H9 (cell line): ENCODE results near the gene R3HCC1L. TPM values are rescaled to one million over a fixed set of nuclear protein-coding genes. Genes with fewer than 3 reads are reported as not detected.

Experiments used
- DNase-seq: peaks from one replicate; pipeline ENCODE4 v3.0.0-alpha.2; 2017
- H2AFZ ChIP-seq: one replicate; pipeline ENCODE4 v1.6.1; 2013; ENCODE audit warnings: mild to moderate bottlenecking, low read length, control low read depth, moderate library complexity
- H2AK5ac ChIP-seq: 2 replicates; pipeline ENCODE4 v1.6.1; 2013; ENCODE audit warnings: low read length, control low read depth, mixed read lengths; ENCODE audit not compliant: insufficient read length
- H2BK120ac ChIP-seq: one replicate; pipeline ENCODE4 v1.6.1; 2013; ENCODE audit warnings: low read depth, mild to moderate bottlenecking, low read length, control low read depth, inconsistent platforms; ENCODE audit not compliant: poor library complexity, severe bottlenecking
- H2BK12ac ChIP-seq: 2 replicates; pipeline ENCODE4 v1.6.1; 2013; ENCODE audit warnings: low read length, control low read depth, mixed read lengths, low read depth; ENCODE audit not compliant: insufficient read length
- H2BK15ac ChIP-seq: 2 replicates; pipeline ENCODE4 v1.6.1; 2013; ENCODE audit warnings: low read depth, low read length, control low read depth
- H2BK20ac ChIP-seq: one replicate; pipeline ENCODE4 v1.6.1; 2013; ENCODE audit warnings: low read depth, mild to moderate bottlenecking, low read length, control low read depth, inconsistent platforms; ENCODE audit not compliant: poor library complexity, severe bottlenecking
- H2BK5ac ChIP-seq: 2 replicates; pipeline ENCODE4 v1.6.1; 2013; ENCODE audit warnings: low read length, control low read depth, mixed read lengths; ENCODE audit not compliant: insufficient read length
- H3K14ac ChIP-seq: 2 replicates; pipeline ENCODE4 v1.6.1; 2013; ENCODE audit warnings: low read length, control low read depth; ENCODE audit not compliant: insufficient read depth
- H3K18ac ChIP-seq: 2 replicates; pipeline ENCODE4 v1.6.1; 2013; ENCODE audit warnings: low read depth, mild to moderate bottlenecking, mixed read lengths, low read length, control low read depth; ENCODE audit not compliant: insufficient read length
- H3K23ac ChIP-seq: 2 replicates; pipeline ENCODE4 v1.6.1; 2013; ENCODE audit warnings: low read length, control low read depth, mixed read lengths, low read depth; ENCODE audit not compliant: insufficient read length
- H3K23me2 ChIP-seq: 2 replicates; pipeline ENCODE4 v1.6.1; 2013; ENCODE audit warnings: low read depth, mild to moderate bottlenecking, mixed read lengths, low read length, control low read depth; ENCODE audit not compliant: insufficient read length, poor library complexity, severe bottlenecking
- H3K27ac ChIP-seq: 2 replicates; pipeline ENCODE4 v1.5.1; 2013; ENCODE audit warnings: low read length, control low read depth, mixed read lengths, low read depth; ENCODE audit not compliant: insufficient read length
- H3K27me3 ChIP-seq: 2 replicates; pipeline ENCODE4 v1.6.1; 2013; ENCODE audit warnings: low read length, control low read depth, inconsistent platforms; ENCODE audit not compliant: insufficient read depth
- H3K4ac ChIP-seq: 2 replicates; pipeline ENCODE4 v1.6.1; 2013; ENCODE audit warnings: low read depth, mild to moderate bottlenecking, control low read depth, inconsistent platforms, low read length, moderate library complexity
- H3K4me1 ChIP-seq: 2 replicates; pipeline ENCODE4 v1.6.1; 2013; ENCODE audit warnings: low read length, control low read depth, inconsistent platforms; ENCODE audit not compliant: insufficient read depth
- H3K4me2 ChIP-seq: 2 replicates; pipeline ENCODE4 v1.6.1; 2013; ENCODE audit warnings: low read length, control low read depth, mixed read lengths; ENCODE audit not compliant: insufficient read length, insufficient read depth
- H3K56ac ChIP-seq: 2 replicates; pipeline ENCODE4 v1.6.1; 2013; ENCODE audit warnings: low read depth, mild to moderate bottlenecking, mixed read lengths, low read length, control low read depth; ENCODE audit not compliant: insufficient read length
- H3K79me1 ChIP-seq: 2 replicates; pipeline ENCODE4 v1.6.1; 2013; ENCODE audit warnings: low read depth, mild to moderate bottlenecking, moderate library complexity, low read length, control low read depth, inconsistent platforms; ENCODE audit not compliant: insufficient read depth, poor library complexity, severe bottlenecking
- H3K79me2 ChIP-seq: 2 replicates; pipeline ENCODE4 v1.6.1; 2013; ENCODE audit warnings: low read length, control low read depth, inconsistent platforms; ENCODE audit not compliant: insufficient read depth
- H3K9ac ChIP-seq: 2 replicates; pipeline ENCODE4 v1.6.1; 2013; ENCODE audit warnings: low read length, control low read depth, mixed read lengths; ENCODE audit not compliant: insufficient read length; ENCODE audit errors: extremely low read depth
- H3K9me3 ChIP-seq: one replicate; pipeline ENCODE4 v1.6.1; 2013; ENCODE audit warnings: low read depth, low read length, inconsistent platforms; ENCODE audit not compliant: control insufficient read depth
- H3T11ph ChIP-seq: one replicate; pipeline ENCODE4 v1.6.1; 2013; ENCODE audit warnings: mild to moderate bottlenecking, low read length, control low read depth, inconsistent platforms
- H4K20me1 ChIP-seq: one replicate; pipeline ENCODE4 v1.6.1; 2013; ENCODE audit not compliant: control insufficient read depth, insufficient read length, insufficient read depth
- H4K5ac ChIP-seq: 2 replicates; pipeline ENCODE4 v1.6.1; 2013; ENCODE audit warnings: low read depth, mild to moderate bottlenecking, mixed read lengths, low read length, control low read depth; ENCODE audit not compliant: insufficient read length
- H4K8ac ChIP-seq: replicated peaks from 2 replicates; pipeline ENCODE4 v1.6.1; 2013; ENCODE audit warnings: low read length, control low read depth, mixed read lengths, low read depth; ENCODE audit not compliant: insufficient read length
- H4K91ac ChIP-seq: 2 replicates; pipeline ENCODE4 v1.6.1; 2013; ENCODE audit warnings: low read depth, mild to moderate bottlenecking, moderate library complexity, mixed read lengths, low read length, control low read depth; ENCODE audit not compliant: insufficient read length
- H3K27ac Mint-ChIP-seq, 3 experiments: 2 replicates in 2 of 3; 3 replicates in 1 of 3; pipeline ENCODE4 v1.8.0; 2020 to 2021; ENCODE audit warnings: mixed read lengths in 3 of 3, mild to moderate bottlenecking in 1 of 3, moderate library complexity in 1 of 3
- H3K27me3 Mint-ChIP-seq: 2 replicates; pipeline ENCODE4 v1.8.0; 2021; ENCODE audit warnings: low read depth, mild to moderate bottlenecking, moderate library complexity, mixed read lengths
- H3K36me3 Mint-ChIP-seq, 3 experiments: 2 replicates in 2 of 3; 3 replicates in 1 of 3; pipeline ENCODE4 v1.8.0; 2020 to 2021; ENCODE audit warnings: low read depth in 3 of 3, mixed read lengths in 3 of 3; ENCODE audit not compliant: insufficient read depth in 1 of 3
- H3K4me1 Mint-ChIP-seq, 2 experiments: 2 replicates each; pipeline ENCODE4 v1.8.0; 2020; ENCODE audit warnings: mixed read lengths in 2 of 2
- H3K4me3 Mint-ChIP-seq, 2 experiments: 2 replicates in 1 of 2; 3 replicates in 1 of 2; pipeline ENCODE4 v1.8.0; 2020 to 2021; ENCODE audit warnings: mild to moderate bottlenecking in 2 of 2, mixed read lengths in 2 of 2, moderate library complexity in 1 of 2
- H3K9me3 Mint-ChIP-seq, 2 experiments: 2 replicates in 1 of 2; 3 replicates in 1 of 2; pipeline ENCODE4 v1.8.0; 2020; ENCODE audit warnings: mild to moderate bottlenecking in 2 of 2, mixed read lengths in 2 of 2, moderate library complexity in 1 of 2
- CTCF ChIP-seq: fragments of 200-600 bp; sonication (generic); conservative IDR thresholded peaks from 3 replicates; pipeline ENCODE4 v1.8.0; 2021; ENCODE audit warnings: antibody characterized with exemption, mild to moderate bottlenecking
- WGBS: extraction: QIAGEN DNeasy Blood & Tissue Kit; methylation state at CpG from one replicate; pipeline ENCODE4 v1.1.7; 2013; ENCODE audit warnings: missing lambda C conversion rate, low lambda C conversion rate, mixed read lengths; ENCODE audit not compliant: insufficient read length; ENCODE audit errors: extremely low coverage; 5-methylcytosine and 5-hydroxymethylcytosine counted together
- total RNA-seq: library from RNA; stranded (reverse); gene quantifications from 2 replicates; pipeline ENCODE4 v1.2.1, GENCODE V29; 2021

The R3HCC1L gene
- total RNA-seq, 1 experiment from 2014 or later, result 18.5 TPM

GRCh38 chr10:98128802-98129201 is 5.7 kb upstream of the R3HCC1L start:
- no peaks in the 10 kb centered on the region for H4K20me1 ChIP-seq
- peaks cover 4% of the 10 kb centered on the region for H3K9me3 ChIP-seq
- H4K8ac ChIP-seq, result no peak overlapping the region
- H2BK12ac ChIP-seq, result no peak overlapping the region
- H2BK5ac ChIP-seq, result no peak overlapping the region
- H3K4me2 ChIP-seq, result no peak overlapping the region
- H3K27ac Mint-ChIP-seq, result no peak overlapping the region
- no peak overlapping the region for H3K18ac ChIP-seq
- H3K27me3 ChIP-seq, result no peaks in the 10 kb centered on the region
- peaks cover 14 to 19% (median 16%) of the 10 kb centered on the region in 3 experiments for H3K36me3 Mint-ChIP-seq
- no peak overlapping the region for H3K23ac ChIP-seq
- no peak overlapping the region for H3T11ph ChIP-seq
- no peak overlapping the region for H2AFZ ChIP-seq
- peaks cover 25 to 36% of the 10 kb centered on the region in 2 experiments for H3K9me3 Mint-ChIP-seq
- H3K4me1 Mint-ChIP-seq, result peaks cover 10 to 15% of the 10 kb centered on the region in 2 experiments
- no peak overlapping the region for H3K27ac ChIP-seq
- no peak overlapping the region for H3K14ac ChIP-seq
- H3K79me2 ChIP-seq, result no peaks in the 10 kb centered on the region
- no peak overlapping the region for H2BK20ac ChIP-seq
- no peak overlapping the region for H3K4ac ChIP-seq
- no peak for TF ChIP-seq CTCF
- no peaks in the 10 kb centered on the region for H3K23me2 ChIP-seq
- H4K91ac ChIP-seq, result no peak overlapping the region
- no peaks in the 10 kb centered on the region for H3K4me1 ChIP-seq
- H2BK120ac ChIP-seq, result no peak overlapping the region
- peaks cover 4% of the 10 kb centered on the region for H3K27me3 Mint-ChIP-seq
- H3K79me1 ChIP-seq, result no peaks in the 10 kb centered on the region
- H3K56ac ChIP-seq, result no peak overlapping the region
- H2AK5ac ChIP-seq, result no peak overlapping the region
- no CpG with 5 or more reads among the region's 6 CpGs for WGBS
- no peak overlapping the region for H3K9ac ChIP-seq
- no peak overlapping the region for H3K4me3 Mint-ChIP-seq
- DNase-seq, result no peak
- H2BK15ac ChIP-seq, result no peak overlapping the region
- H4K5ac ChIP-seq, result no peak overlapping the region
